Lower lobe of right lung (tissue), 2 donors: ENCODE results near the gene RTN4IP1. TPM values are rescaled to one million over a fixed set of nuclear protein-coding genes. Genes with fewer than 3 reads are reported as not detected.

Source experiments
- ATAC-seq, 2 donors: fragments of 200-7000 bp; cut with Tn5 transposase; one replicate each; pipeline ENCODE4 v1.9.1; 2020 to 2022; ENCODE audit warnings: mild to moderate bottlenecking in 2 of 2, moderate library complexity in 2 of 2
- DNase-seq: peaks from one replicate; pipeline ENCODE4 v3.0.0-alpha.2; 2020
- H3K27ac ChIP-seq: fragments of 200-600 bp; one replicate; pipeline ENCODE4 v1.8.0; 2022
- H3K27me3 ChIP-seq: fragments of 200-600 bp; one replicate; pipeline ENCODE4 v1.8.0; 2022; ENCODE audit warnings: low read depth
- H3K36me3 ChIP-seq: fragments of 200-600 bp; one replicate; pipeline ENCODE4 v1.8.0; 2022; ENCODE audit warnings: mild to moderate bottlenecking
- H3K4me1 ChIP-seq: fragments of 200-600 bp; one replicate; pipeline ENCODE4 v1.8.0; 2022
- H3K4me3 ChIP-seq: fragments of 200-600 bp; one replicate; pipeline ENCODE4 v1.8.0; 2022; ENCODE audit warnings: mild to moderate bottlenecking
- H3K9me3 ChIP-seq: fragments of 200-600 bp; one replicate; pipeline ENCODE4 v1.8.0; 2022
- CTCF ChIP-seq: fragments of 200-600 bp; IDR thresholded peaks from one replicate; pipeline ENCODE4 v1.8.0; 2022; ENCODE audit warnings: antibody characterized with exemption, mild to moderate bottlenecking
- intact Hi-C: fragments of 100-400 bp; cut with DNase I; formaldehyde crosslinking; loops from one replicate; pipeline ENCODE4 v1.11.0; 2022
- total RNA-seq: library from RNA; stranded (reverse); fragmentation: NEBNext Ultra II Directional; extraction: Animal tissue kit (Norgen Biotek cat#: 25700); gene quantifications from one replicate; pipeline ENCODE4 v1.2.1, GENCODE V29; 2021
- donor health status: DM: no; HTN: yes; CAD: no; lungs with severe emphysema.

The RTN4IP1 gene
- total RNA-seq, 1 donor from 2014 or later: 4.1 TPM

DNA sequence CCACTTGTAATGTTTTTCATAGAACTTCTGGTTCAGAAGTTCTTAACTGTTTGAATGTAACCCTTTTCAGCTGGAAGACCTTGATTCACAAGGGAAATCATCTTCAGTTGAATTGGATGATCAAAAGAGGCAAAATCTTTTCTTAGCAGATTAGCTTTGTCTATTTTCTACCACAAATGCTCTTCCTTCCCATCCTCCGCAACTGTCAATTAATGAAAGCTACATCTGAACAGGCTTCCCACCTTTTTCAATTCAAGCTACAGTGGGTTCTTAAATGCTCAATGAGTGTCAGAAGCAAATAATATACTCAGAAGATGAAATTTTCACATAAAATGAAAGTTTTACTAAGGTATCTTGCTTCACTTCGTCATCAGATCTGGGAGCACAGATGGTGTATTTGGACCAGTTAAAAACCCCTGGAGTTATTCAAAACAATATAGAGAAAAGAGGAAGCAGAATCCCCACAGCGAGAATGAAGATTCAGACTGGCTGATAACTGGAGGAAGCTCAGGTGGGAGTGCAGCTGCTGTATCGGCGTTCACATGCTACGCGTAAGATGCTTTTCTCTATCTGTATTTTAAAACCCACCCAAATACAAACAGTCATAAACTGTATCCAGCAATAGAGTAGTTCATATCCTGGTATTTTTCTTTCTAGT, 19.5 kb upstream of the RTN4IP1 start:
- Histone ChIP-seq H3K4me1 (no peaks in the 10 kb centered on the region), H3K9me3 (no peaks in the 10 kb centered on the region), H3K4me3 (no peak overlapping the region), H3K27me3 (no peaks in the 10 kb centered on the region), H3K36me3 (peaks cover 81% of the 10 kb centered on the region), H3K27ac (no peak overlapping the region)
- intact Hi-C loops: no loop called here
- DNase-seq: no peak
- no peak for TF ChIP-seq CTCF
- ATAC-seq: no peak

- Histone ChIP-seq H3K9me3 (no peaks in the 10 kb centered on the region), H3K27ac (no peak overlapping the region), H3K36me3 (peaks cover 69% of the 10 kb centered on the region), H3K4me1 (peaks cover 4% of the 10 kb centered on the region), H3K4me3 (no peak overlapping the region), H3K27me3 (no peaks in the 10 kb centered on the region)
- ATAC-seq (no peak), DNase-seq (no peak)
- intact Hi-C loops: no loop called here
- no peak for TF ChIP-seq CTCF
These were observed 13.8 kb upstream of the RTN4IP1 start for GRCh38 chr6:106643061-106643460.

DNA sequence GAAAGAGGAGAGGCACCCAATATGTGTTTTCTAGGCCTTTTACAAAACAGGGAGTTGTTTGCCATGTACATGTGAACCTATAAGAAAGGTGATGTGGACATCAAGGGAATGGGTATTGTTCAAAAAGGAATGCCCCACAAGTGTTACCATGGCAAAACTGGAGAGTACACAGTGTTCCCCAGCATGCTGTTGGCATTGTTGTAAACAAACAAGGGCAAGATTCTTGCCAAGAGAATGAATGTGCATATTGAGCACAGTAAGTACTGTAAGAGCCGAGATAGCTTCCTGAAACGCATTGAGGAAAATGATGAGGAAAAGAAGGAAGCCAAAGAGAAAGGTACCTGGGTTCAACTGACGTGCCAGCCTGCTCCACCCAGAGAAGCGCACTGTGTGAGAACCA, 13.2 kb upstream of the RTN4IP1 start:
- ATAC-seq: no peak
- intact Hi-C loops: no loop called here
- TF ChIP-seq CTCF: no peak

DNA sequence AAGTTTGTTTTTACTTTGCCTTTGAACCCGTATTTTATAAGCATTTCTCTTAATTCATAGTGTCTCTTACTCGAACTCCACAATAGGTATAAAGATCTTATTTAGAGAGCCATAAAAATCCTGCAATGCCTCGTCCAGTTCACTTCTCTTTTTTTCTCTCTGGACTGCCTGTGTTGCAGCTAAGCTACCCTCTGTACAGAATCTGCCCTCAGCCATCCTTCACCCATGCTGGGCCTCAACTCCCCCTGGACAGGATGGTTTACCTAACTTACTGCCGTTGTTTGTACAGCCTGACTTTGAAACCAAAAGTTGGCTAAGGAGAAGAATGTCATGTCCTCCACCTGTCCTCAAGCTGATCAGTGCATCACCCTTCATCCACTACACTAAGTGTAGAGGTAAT, 10.5 kb upstream of the RTN4IP1 start:
- no peaks in the 10 kb centered on the region for H3K27me3 ChIP-seq
- ATAC-seq (no peak), DNase-seq (no peak)
- H3K36me3 ChIP-seq: peaks cover 48% of the 10 kb centered on the region
- TF ChIP-seq CTCF: no peak
- no peak overlapping the region for H3K4me3 ChIP-seq
- no peak overlapping the region for H3K27ac ChIP-seq
- no peaks in the 10 kb centered on the region for H3K9me3 ChIP-seq
- peaks cover 13% of the 10 kb centered on the region for H3K4me1 ChIP-seq
- intact Hi-C loops: no loop called here

More for the DNA sequence above, 13.2 kb upstream of the RTN4IP1 start:
- no peak for DNase-seq
- Histone ChIP-seq H3K36me3 (peaks cover 67% of the 10 kb centered on the region), H3K4me1 (peaks cover 5% of the 10 kb centered on the region), H3K9me3 (no peaks in the 10 kb centered on the region), H3K27ac (no peak overlapping the region), H3K4me3 (no peak overlapping the region), H3K27me3 (no peaks in the 10 kb centered on the region)

GRCh38 chr6:106637717-106638341, 8.5 kb upstream of the RTN4IP1 start:
- Histone ChIP-seq H3K4me1 (peaks cover 13% of the 10 kb centered on the region), H3K27ac (no peak overlapping the region), H3K9me3 (no peaks in the 10 kb centered on the region), H3K4me3 (no peak overlapping the region), H3K27me3 (no peaks in the 10 kb centered on the region), H3K36me3 (peaks cover 28% of the 10 kb centered on the region)
- intact Hi-C loops: no loop called here
- DNase-seq (no peak), ATAC-seq (no peak)
- TF ChIP-seq CTCF: no peak
